ENCODE results near the gene RBPJL. TPM values are rescaled to one million over a fixed set of nuclear protein-coding genes. Genes with fewer than 3 reads are reported as not detected.
A peak's percentile ranks its signal among the peaks of the same experiment; 100 is the strongest.

The RBPJL gene
- total and polyA plus RNA-seq, 2 of the 13 experiments (the other 11 are each of a cell fraction or from before 2014, with no cell fraction given): not detected

- TF ChIP-seq PAXIP1 (CRISPR knock-in tag; conservative IDR thresholded peaks at IDR 0.05) (no peak; the same call in 1 of the 2 replicates), GMEB1 (CRISPR knock-in tag; IDR thresholded peaks at IDR 0.05; ENCODE audit: borderline replicate concordance) (no peak), U2AF1 (optimal IDR thresholded peaks at IDR 0.05; ENCODE audit: low read depth, low read length) (no peak), ZNF569 (CRISPR knock-in tag; IDR thresholded peaks at IDR 0.05; ENCODE audit: borderline replicate concordance) (no peak), ZNF781 (CRISPR knock-in tag; IDR thresholded peaks at IDR 0.05; ENCODE audit: borderline replicate concordance, not compliant biosample characterization) (peak; percentile 75), ZBTB49 (CRISPR knock-in tag; IDR thresholded peaks at IDR 0.05; ENCODE audit: borderline replicate concordance) (no peak), ZFX (CRISPR knock-in tag; IDR thresholded peaks at IDR 0.05; ENCODE audit: low read depth) (no peak), ZNF235 (CRISPR knock-in tag; IDR thresholded peaks at IDR 0.05; ENCODE audit: borderline replicate concordance) (0 out of 2 replicates have a peak, but pooled peaks have one; percentile 84), BRD4 (CRISPR knock-in tag; IDR thresholded peaks at IDR 0.05) (no peak), ARID4A (CRISPR knock-in tag; IDR thresholded peaks at IDR 0.05; ENCODE audit: borderline replicate concordance) (0 out of 2 replicates have a peak, but pooled peaks have one; percentile 15), ZNF512B (CRISPR knock-in tag; IDR thresholded peaks at IDR 0.05; ENCODE audit: borderline replicate concordance) (0 out of 2 replicates have a peak, but pooled peaks have one; percentile 66)
Observed at GRCh38 chr20:45337367-45338120, 30.9 kb downstream of the RBPJL start (continued).

Data from HepG2 (cell line).